HuH-7.5 (cell line): ENCODE data around the gene MYL7.
"Not testable (repeated sequence)": the region's sequence is repeated elsewhere in the genome, so short reads cannot be mapped to it uniquely, and the experiment has no call there.

Source experiments
- DNase-seq: peaks from one replicate; pipeline ENCODE4 v3.0.0; 2011; ENCODE audit warnings: low spot score

MYL7 gene

GRCh38 chr7:44171901-44172300 is 30.8 kb upstream of the MYL7 start:
- DNase-seq: not testable (repeated sequence)

GRCh38 chr7:44167920-44168319 is 26.8 kb upstream of the MYL7 start:
- no peak for DNase-seq

- no peak for DNase-seq
Measured at GRCh38 chr7:44163591-44163990, 22.5 kb upstream of the MYL7 start.

GRCh38 chr7:44162785-44163395 is 21.8 kb upstream of the MYL7 start:
- no peak for DNase-seq

GRCh38 chr7:44162179-44162578 is 21.0 kb upstream of the MYL7 start:
- DNase-seq: no peak

- DNase-seq: no peak
Measured at GRCh38 chr7:44161371-44161770, 20.2 kb upstream of the MYL7 start.

GRCh38 chr7:44159824-44160630 is 18.9 kb upstream of the MYL7 start:
- DNase-seq: no peak

- no peak for DNase-seq
Measured at GRCh38 chr7:44158873-44159631, 17.9 kb upstream of the MYL7 start.

- no peak for DNase-seq
Measured at GRCh38 chr7:44158096-44158872, 17.2 kb upstream of the MYL7 start.

GRCh38 chr7:44157116-44158080 is 16.3 kb upstream of the MYL7 start:
- no peak for DNase-seq

- DNase-seq: no peak
Measured at GRCh38 chr7:44156453-44157010, 15.4 kb upstream of the MYL7 start.

GRCh38 chr7:44155191-44156185 is 14.4 kb upstream of the MYL7 start:
- DNase-seq: no peak

GRCh38 chr7:44154703-44155102 is 13.6 kb upstream of the MYL7 start:
- DNase-seq: no peak

GRCh38 chr7:44153948-44154335 is 12.8 kb upstream of the MYL7 start:
- no peak for DNase-seq

GRCh38 chr7:44152971-44153947 is 12.1 kb upstream of the MYL7 start:
- DNase-seq: no peak

- DNase-seq: no peak
Measured at GRCh38 chr7:44151956-44152355, 10.8 kb upstream of the MYL7 start.

- DNase-seq: no peak
Measured at GRCh38 chr7:44150966-44151941, 10.1 kb upstream of the MYL7 start.
